Mammary epithelial cell (primary cell): ENCODE measurements around the gene NFATC1.

Source experiments
- CTCF ChIP-seq, 2 donors: IDR thresholded peaks in 1 of 2; conservative IDR thresholded peaks in 1 of 2; 2 replicates each; pipeline ENCODE4 v1.5.1; 2011 to 2012; ENCODE audit warnings: inconsistent platforms in 2 of 2, low read length in 2 of 2, mild to moderate bottlenecking in 2 of 2, control low read depth in 1 of 2, low read depth in 1 of 2; ENCODE audit not compliant: insufficient read depth in 1 of 2; ENCODE audit errors: extremely low read depth in 1 of 2
- EZH2 ChIP-seq: IDR thresholded peaks from 2 replicates; pipeline ENCODE4 v1.6.1; 2012; ENCODE audit warnings: low read length, inconsistent platforms, borderline replicate concordance

- TF ChIP-seq CTCF (conservative IDR thresholded peaks at IDR 0.05 in 1 of 2, IDR thresholded peaks at IDR 0.05 in 1 of 2; ENCODE audit: extremely low read depth in 1 of 2, insufficient read depth in 1 of 2, low read depth in 1 of 2, low read length in 2 of 2) (no peak), EZH2 (no peak)
These were observed 124.2 kb downstream of the NFATC1 start for GRCh38 chr18:79519751-79520477.
